HEK293 (cell line): Measurements from ENCODE around the gene CAVIN3.

Experiments
- CTCF ChIA-PET: fragments of 350-600 bp; formaldehyde crosslinking; extraction: SDS; loops from one replicate; lab custom pipeline; 2021; ENCODE audit warnings: antibody characterized with exemption; lab: Yijun Ruan, JAX
- POLR2A ChIA-PET: fragments of 300-600 bp; formaldehyde crosslinking; extraction: SDS; loops from one replicate; lab custom pipeline; 2020; ENCODE audit warnings: antibody characterized with exemption, inconsistent platforms; lab: Yijun Ruan, JAX
- H3K27ac ChIP-seq: fragments of 200-500 bp; sonication (Bioruptor generic); 2 replicates; pipeline ENCODE4 v1.5.1; 2014; ENCODE audit warnings: low read depth, low read length, control low read depth, inconsistent platforms; ENCODE audit errors: extremely low read depth
- H3K36me3 ChIP-seq, 2 experiments: fragments of 200-500 bp in 1 of 2; sonication (Bioruptor generic) in 1 of 2; 1 replicate in 1 of 2; 2 replicates in 1 of 2; pipeline ENCODE4 v1.5.1; 2014 to 2017; ENCODE audit warnings: inconsistent platforms in 2 of 2, low read length in 2 of 2; ENCODE audit not compliant: control insufficient read depth in 2 of 2, insufficient read depth in 1 of 2
- H3K4me1 ChIP-seq: fragments of 200-500 bp; sonication (Bioruptor generic); 2 replicates; pipeline ENCODE4 v1.5.1; 2014; ENCODE audit warnings: mild to moderate bottlenecking, low read length, inconsistent platforms; ENCODE audit not compliant: control insufficient read depth, insufficient read depth
- H3K4me3 ChIP-seq: 2 replicates; pipeline ENCODE4 v1.5.1; 2011; ENCODE audit warnings: low read depth, mild to moderate bottlenecking, control low read depth, low read length, moderate library complexity
- H3K9me3 ChIP-seq: fragments of 200-500 bp; sonication (Bioruptor generic); 2 replicates; pipeline ENCODE4 v1.5.1; 2014; ENCODE audit warnings: low read depth, low read length, inconsistent platforms; ENCODE audit not compliant: control insufficient read depth, insufficient read depth
- ELK4 ChIP-seq: IDR thresholded peaks from 2 replicates; pipeline ENCODE4 v1.6.1; 2011; ENCODE audit warnings: mild to moderate bottlenecking, low read depth, low read length, borderline replicate concordance
- GLI4 ChIP-seq: fragments of 450-650 bp; formaldehyde crosslinking; IDR thresholded peaks from 2 replicates; pipeline ENCODE4 v1.5.1; 2016; ENCODE audit warnings: missing biosample characterization, missing genetic modification characterization
- SCRT2 ChIP-seq: fragments of 450-650 bp; formaldehyde crosslinking; IDR thresholded peaks from 2 replicates; pipeline ENCODE4 v1.5.1; 2016; ENCODE audit warnings: missing biosample characterization, missing genetic modification characterization
- YY2 ChIP-seq: fragments of 450-650 bp; formaldehyde crosslinking; IDR thresholded peaks from 2 replicates; pipeline ENCODE4 v1.5.1; 2016; ENCODE audit warnings: missing biosample characterization, missing genetic modification characterization
- ZEB2 ChIP-seq: fragments of 450-650 bp; formaldehyde crosslinking; IDR thresholded peaks from 2 replicates; pipeline ENCODE4 v1.5.1; 2016; ENCODE audit warnings: missing biosample characterization, missing genetic modification characterization
- ZIC2 ChIP-seq: fragments of 450-650 bp; formaldehyde crosslinking; IDR thresholded peaks from 2 replicates; pipeline ENCODE4 v1.5.1; 2016; ENCODE audit warnings: missing biosample characterization, missing genetic modification characterization
- ZNF133 ChIP-seq: fragments of 450-650 bp; formaldehyde crosslinking; IDR thresholded peaks from 2 replicates; pipeline ENCODE4 v1.5.1; 2016; ENCODE audit warnings: missing biosample characterization, missing genetic modification characterization
- ZNF157 ChIP-seq: fragments of 450-650 bp; formaldehyde crosslinking; IDR thresholded peaks from 2 replicates; pipeline ENCODE4 v1.5.1; 2016; ENCODE audit warnings: missing biosample characterization, missing genetic modification characterization
- ZNF211 ChIP-seq: fragments of 450-650 bp; formaldehyde crosslinking; IDR thresholded peaks from 2 replicates; pipeline ENCODE4 v1.5.1; 2016; ENCODE audit warnings: low read depth, missing biosample characterization, missing genetic modification characterization
- ZNF302 ChIP-seq: fragments of 450-650 bp; formaldehyde crosslinking; IDR thresholded peaks from 2 replicates; pipeline ENCODE4 v1.5.1; 2016; ENCODE audit warnings: missing biosample characterization, missing genetic modification characterization, low read depth
- ZNF311 ChIP-seq: fragments of 450-650 bp; formaldehyde crosslinking; IDR thresholded peaks from 2 replicates; pipeline ENCODE4 v1.5.1; 2017; ENCODE audit warnings: missing biosample characterization, missing genetic modification characterization, borderline replicate concordance
- ZNF341 ChIP-seq: fragments of 450-650 bp; formaldehyde crosslinking; IDR thresholded peaks from 2 replicates; pipeline ENCODE4; 2016; ENCODE audit warnings: low read depth, missing biosample characterization, missing genetic modification characterization
- ZNF350 ChIP-seq: fragments of 450-650 bp; formaldehyde crosslinking; IDR thresholded peaks from 2 replicates; pipeline ENCODE4 v1.5.0; 2017; ENCODE audit warnings: missing biosample characterization, mild to moderate bottlenecking, missing genetic modification characterization
- ZNF423 ChIP-seq: fragments of 450-650 bp; formaldehyde crosslinking; IDR thresholded peaks from 2 replicates; pipeline ENCODE4 v1.5.1; 2016; ENCODE audit warnings: missing biosample characterization, missing genetic modification characterization
- ZNF426 ChIP-seq: fragments of 450-650 bp; formaldehyde crosslinking; IDR thresholded peaks from 2 replicates; pipeline ENCODE4 v1.5.1; 2017; ENCODE audit warnings: missing biosample characterization, missing genetic modification characterization, mild to moderate bottlenecking, inconsistent platforms, moderate library complexity
- ZNF514 ChIP-seq: fragments of 450-650 bp; formaldehyde crosslinking; IDR thresholded peaks from 2 replicates; pipeline ENCODE4 v1.5.1; 2016; ENCODE audit warnings: missing biosample characterization, missing genetic modification characterization
- ZNF529 ChIP-seq: fragments of 450-650 bp; formaldehyde crosslinking; IDR thresholded peaks from 2 replicates; pipeline ENCODE4 v1.5.1; 2017; ENCODE audit warnings: missing genetic modification characterization, missing biosample characterization; ENCODE audit not compliant: insufficient replicate concordance
- ZNF561 ChIP-seq: fragments of 450-650 bp; IDR thresholded peaks from 2 replicates; pipeline ENCODE4 v1.5.1; 2018; ENCODE audit warnings: missing biosample characterization, missing genetic modification characterization, borderline replicate concordance
- ZNF677 ChIP-seq: fragments of 450-650 bp; IDR thresholded peaks from 2 replicates; pipeline ENCODE4 v1.5.0; 2018; ENCODE audit warnings: missing biosample characterization, mild to moderate bottlenecking, missing genetic modification characterization, moderate library complexity
- ZNF704 ChIP-seq: fragments of 450-650 bp; formaldehyde crosslinking; IDR thresholded peaks from 2 replicates; pipeline ENCODE4 v1.5.1; 2016; ENCODE audit warnings: missing biosample characterization, missing genetic modification characterization
- ZNF776 ChIP-seq: fragments of 450-650 bp; formaldehyde crosslinking; IDR thresholded peaks from 2 replicates; pipeline ENCODE4 v1.5.0; 2017; ENCODE audit warnings: missing biosample characterization, missing genetic modification characterization, borderline replicate concordance
- TF ChIP-seq, protein P1 (sequence below): fragments of 450-650 bp; formaldehyde crosslinking; IDR thresholded peaks from 2 replicates; pipeline ENCODE4 v1.5.1; 2017; ENCODE audit warnings: missing biosample characterization, missing genetic modification characterization
- TF ChIP-seq, protein P2 (sequence below): fragments of 450-650 bp; formaldehyde crosslinking; IDR thresholded peaks from 2 replicates; pipeline ENCODE4 v1.5.0; 2017; ENCODE audit warnings: missing biosample characterization, missing genetic modification characterization, borderline replicate concordance

CAVIN3 gene

DNA sequence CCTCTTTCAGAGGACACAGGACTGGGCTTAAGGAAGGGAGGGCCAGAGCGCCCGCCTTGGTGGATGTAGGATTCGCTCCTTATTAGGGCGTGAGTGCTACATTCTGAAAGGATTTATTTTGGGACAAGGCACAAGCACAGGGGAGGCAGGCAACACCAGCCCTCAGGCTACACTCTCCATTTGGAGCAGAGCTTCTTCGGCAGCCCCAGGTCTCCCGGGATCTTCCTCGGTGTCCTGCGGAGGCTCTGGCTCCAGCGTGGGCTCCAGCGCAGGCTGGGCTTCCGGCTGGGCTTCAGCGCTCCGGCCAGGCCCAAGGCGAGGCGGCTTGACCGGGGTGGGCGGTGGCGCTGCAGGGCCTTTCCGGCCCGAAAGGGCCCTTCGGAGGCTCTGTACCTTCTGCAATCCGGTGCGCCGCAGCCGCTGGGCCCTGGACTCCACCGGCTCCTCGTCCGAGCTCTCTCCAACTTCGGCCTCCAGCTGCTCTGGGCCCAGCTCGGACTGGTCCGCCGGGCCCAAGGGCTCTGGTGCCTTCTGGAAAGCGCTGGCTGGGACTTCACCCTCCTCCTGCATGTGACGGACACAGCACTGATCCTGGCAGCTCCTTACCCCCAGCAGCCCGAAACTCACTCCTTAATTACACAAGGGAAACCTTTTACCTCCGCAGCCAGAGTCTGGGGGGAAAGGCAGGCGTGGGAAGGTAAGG, 1.1 kb downstream of the CAVIN3 start:
- Histone ChIP-seq H3K9me3 (no peaks in the 10 kb centered on the region), H3K27ac (no peak overlapping the region), H3K36me3 (no peaks in the 10 kb centered on the region), H3K4me3 (no peak overlapping the region), H3K4me1 (no peaks in the 10 kb centered on the region)
- TF ChIP-seq, protein P1, sequence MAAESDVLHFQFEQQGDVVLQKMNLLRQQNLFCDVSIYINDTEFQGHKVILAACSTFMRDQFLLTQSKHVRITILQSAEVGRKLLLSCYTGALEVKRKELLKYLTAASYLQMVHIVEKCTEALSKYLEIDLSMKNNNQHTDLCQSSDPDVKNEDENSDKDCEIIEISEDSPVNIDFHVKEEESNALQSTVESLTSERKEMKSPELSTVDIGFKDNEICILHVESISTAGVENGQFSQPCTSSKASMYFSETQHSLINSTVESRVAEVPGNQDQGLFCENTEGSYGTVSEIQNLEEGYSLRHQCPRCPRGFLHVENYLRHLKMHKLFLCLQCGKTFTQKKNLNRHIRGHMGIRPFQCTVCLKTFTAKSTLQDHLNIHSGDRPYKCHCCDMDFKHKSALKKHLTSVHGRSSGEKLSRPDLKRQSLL (tag by site-specific recombination): no peak
- TF ChIP-seq ZNF350 (tag by site-specific recombination): no peak
- no peak for TF ChIP-seq ZNF157 (tag by site-specific recombination)
- no peak for TF ChIP-seq GLI4 (tag by site-specific recombination)
- no peak for TF ChIP-seq ZIC2 (tag by site-specific recombination)
- TF ChIP-seq ZNF561 (tag by site-specific recombination): no peak
- TF ChIP-seq ZEB2 (tag by site-specific recombination): no peak
- no peak for TF ChIP-seq ZNF311
- no peak for TF ChIP-seq ELK4
- no peak for TF ChIP-seq YY2 (tag by site-specific recombination)
- TF ChIP-seq ZNF514 (tag by site-specific recombination): no peak
- no peak for TF ChIP-seq ZNF302 (tag by site-specific recombination)
- TF ChIP-seq SCRT2: no peak
- TF ChIP-seq ZNF211 (tag by site-specific recombination): no peak
- no peak for TF ChIP-seq ZNF341 (tag by site-specific recombination)
- no peak for TF ChIP-seq ZNF426
- no peak for TF ChIP-seq ZNF704 (tag by site-specific recombination)
- no peak for TF ChIP-seq ZNF677 (tag by site-specific recombination)
- ChIA-PET CTCF (interaction anchor here (0.5 to 7.3 kb wide), 4 partner anchors 34 to 68 kb away, joined by 3 to 113 read pairs (median 4); no protein-coding TSS in a partner anchor), POLR2A (no interaction called here)

- no peak overlapping the region for H3K4me3 ChIP-seq
- ChIA-PET CTCF (interaction anchor here (0.8 to 7.3 kb wide), 7 partner anchors 20 to 295 kb away, joined by 3 to 113 read pairs (median 13); no protein-coding TSS in a partner anchor), POLR2A (no interaction called here)
These were observed 2.1 kb downstream of the CAVIN3 start for GRCh38 chr11:6318204-6318603.

More at GRCh38 chr11:6318204-6318603, 2.1 kb downstream of the CAVIN3 start:
- no peaks in the 10 kb centered on the region for H3K36me3 ChIP-seq
- TF ChIP-seq ZNF529: no peak
- TF ChIP-seq ZNF423: no peak
- TF ChIP-seq ZNF776 (tag by site-specific recombination): no peak
- TF ChIP-seq, protein P2, sequence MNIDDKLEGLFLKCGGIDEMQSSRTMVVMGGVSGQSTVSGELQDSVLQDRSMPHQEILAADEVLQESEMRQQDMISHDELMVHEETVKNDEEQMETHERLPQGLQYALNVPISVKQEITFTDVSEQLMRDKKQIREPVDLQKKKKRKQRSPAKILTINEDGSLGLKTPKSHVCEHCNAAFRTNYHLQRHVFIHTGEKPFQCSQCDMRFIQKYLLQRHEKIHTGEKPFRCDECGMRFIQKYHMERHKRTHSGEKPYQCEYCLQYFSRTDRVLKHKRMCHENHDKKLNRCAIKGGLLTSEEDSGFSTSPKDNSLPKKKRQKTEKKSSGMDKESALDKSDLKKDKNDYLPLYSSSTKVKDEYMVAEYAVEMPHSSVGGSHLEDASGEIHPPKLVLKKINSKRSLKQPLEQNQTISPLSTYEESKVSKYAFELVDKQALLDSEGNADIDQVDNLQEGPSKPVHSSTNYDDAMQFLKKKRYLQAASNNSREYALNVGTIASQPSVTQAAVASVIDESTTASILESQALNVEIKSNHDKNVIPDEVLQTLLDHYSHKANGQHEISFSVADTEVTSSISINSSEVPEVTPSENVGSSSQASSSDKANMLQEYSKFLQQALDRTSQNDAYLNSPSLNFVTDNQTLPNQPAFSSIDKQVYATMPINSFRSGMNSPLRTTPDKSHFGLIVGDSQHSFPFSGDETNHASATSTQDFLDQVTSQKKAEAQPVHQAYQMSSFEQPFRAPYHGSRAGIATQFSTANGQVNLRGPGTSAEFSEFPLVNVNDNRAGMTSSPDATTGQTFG (tag by site-specific recombination): no peak
- no peak for TF ChIP-seq ZNF133 (tag by site-specific recombination)
- TF ChIP-seq, all 188 proteins: peak for 0
- Histone ChIP-seq H3K27ac (no peak overlapping the region), H3K4me1 (no peaks in the 10 kb centered on the region), H3K9me3 (no peaks in the 10 kb centered on the region)
